Measurements from ENCODE around the gene ASB3.
"Not testable (repeated sequence)": the region's sequence is repeated elsewhere in the genome, so short reads cannot be mapped to it uniquely, and the experiment has no call there.

ASB3 gene

GRCh38 chr2:53826030-53826410 is 39.3 kb upstream of the ASB3 start:
- H3K36me3 ChIP-seq (ENCODE audit: insufficient read depth, low read length), result no peaks in the 10 kb centered on the region
- H4K20me1 ChIP-seq (ENCODE audit: insufficient read depth, low read length), result no peaks in the 10 kb centered on the region
- no peaks in the 10 kb centered on the region for H3K27me3 ChIP-seq (ENCODE audit: insufficient read depth, low read length)
- H3F3A ChIP-seq (ENCODE audit: insufficient read depth, low read length), result no peaks in the 10 kb centered on the region
- H2AFZ ChIP-seq (ENCODE audit: low read length), result no peak overlapping the region
- no peaks in the 10 kb centered on the region for H3K9me2 ChIP-seq (ENCODE audit: low read depth, low read length)
- no peak for TF ChIP-seq EZH2 (IDR thresholded peaks at IDR 0.05; ENCODE audit: borderline replicate concordance, low read length)
- TF ChIP-seq, protein P1, sequence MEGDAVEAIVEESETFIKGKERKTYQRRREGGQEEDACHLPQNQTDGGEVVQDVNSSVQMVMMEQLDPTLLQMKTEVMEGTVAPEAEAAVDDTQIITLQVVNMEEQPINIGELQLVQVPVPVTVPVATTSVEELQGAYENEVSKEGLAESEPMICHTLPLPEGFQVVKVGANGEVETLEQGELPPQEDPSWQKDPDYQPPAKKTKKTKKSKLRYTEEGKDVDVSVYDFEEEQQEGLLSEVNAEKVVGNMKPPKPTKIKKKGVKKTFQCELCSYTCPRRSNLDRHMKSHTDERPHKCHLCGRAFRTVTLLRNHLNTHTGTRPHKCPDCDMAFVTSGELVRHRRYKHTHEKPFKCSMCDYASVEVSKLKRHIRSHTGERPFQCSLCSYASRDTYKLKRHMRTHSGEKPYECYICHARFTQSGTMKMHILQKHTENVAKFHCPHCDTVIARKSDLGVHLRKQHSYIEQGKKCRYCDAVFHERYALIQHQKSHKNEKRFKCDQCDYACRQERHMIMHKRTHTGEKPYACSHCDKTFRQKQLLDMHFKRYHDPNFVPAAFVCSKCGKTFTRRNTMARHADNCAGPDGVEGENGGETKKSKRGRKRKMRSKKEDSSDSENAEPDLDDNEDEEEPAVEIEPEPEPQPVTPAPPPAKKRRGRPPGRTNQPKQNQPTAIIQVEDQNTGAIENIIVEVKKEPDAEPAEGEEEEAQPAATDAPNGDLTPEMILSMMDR (IDR thresholded peaks at IDR 0.05; ENCODE audit: low read length), result no peak
- H3K79me2 ChIP-seq (ENCODE audit: insufficient read depth, low read length), result no peaks in the 10 kb centered on the region
- H3K4me1 ChIP-seq (ENCODE audit: insufficient read depth, low read length, severe bottlenecking), result no peaks in the 10 kb centered on the region
- no peaks in the 10 kb centered on the region for H3K9me3 ChIP-seq (ENCODE audit: low read length)
- no peak overlapping the region for H3K9ac ChIP-seq (ENCODE audit: low read length)
- H3K4me2 ChIP-seq (ENCODE audit: low read length), result no peak overlapping the region
- H3K27ac ChIP-seq (ENCODE audit: low read depth, low read length, poor library complexity, severe bottlenecking), result no peak overlapping the region
- no peak overlapping the region for H3K4me3 ChIP-seq (ENCODE audit: low read depth, low read length, poor library complexity, severe bottlenecking)

- not testable (repeated sequence) for H3F3A ChIP-seq (ENCODE audit: insufficient read depth, low read length); H3K4me2 ChIP-seq (ENCODE audit: low read length); H2AFZ ChIP-seq (ENCODE audit: low read length); H3K9ac ChIP-seq (ENCODE audit: low read length); H3K79me2 ChIP-seq (ENCODE audit: insufficient read depth, low read length); H3K27me3 ChIP-seq (ENCODE audit: insufficient read depth, low read length); H3K9me3 ChIP-seq (ENCODE audit: low read length); H3K9me2 ChIP-seq (ENCODE audit: low read depth, low read length); H3K36me3 ChIP-seq (ENCODE audit: insufficient read depth, low read length); H3K4me3 ChIP-seq (ENCODE audit: low read depth, low read length, poor library complexity, severe bottlenecking); H4K20me1 ChIP-seq (ENCODE audit: insufficient read depth, low read length); H3K4me1 ChIP-seq (ENCODE audit: insufficient read depth, low read length, severe bottlenecking); H3K27ac ChIP-seq (ENCODE audit: low read depth, low read length, poor library complexity, severe bottlenecking)
- TF ChIP-seq, protein P1 (IDR thresholded peaks at IDR 0.05; ENCODE audit: low read length), result peak; percentile 33; the same call in 1 of the 2 replicates
Observed at GRCh38 chr2:53823639-53824038, 36.9 kb upstream of the ASB3 start.

GRCh38 chr2:53821810-53822209 is 35.1 kb upstream of the ASB3 start:
- H3K4me2 ChIP-seq (ENCODE audit: low read length), result no peak overlapping the region
- no peaks in the 10 kb centered on the region for H3K9me2 ChIP-seq (ENCODE audit: low read depth, low read length)
- TF ChIP-seq, protein P1 (IDR thresholded peaks at IDR 0.05; ENCODE audit: low read length), result no peak
- no peak for TF ChIP-seq EZH2 (IDR thresholded peaks at IDR 0.05; ENCODE audit: borderline replicate concordance, low read length)
- H3K79me2 ChIP-seq (ENCODE audit: insufficient read depth, low read length), result no peaks in the 10 kb centered on the region
- H3K9ac ChIP-seq (ENCODE audit: low read length), result no peak overlapping the region
- no peaks in the 10 kb centered on the region for H3K4me1 ChIP-seq (ENCODE audit: insufficient read depth, low read length, severe bottlenecking)
- no peaks in the 10 kb centered on the region for H3K9me3 ChIP-seq (ENCODE audit: low read length)
- no peaks in the 10 kb centered on the region for H3K27me3 ChIP-seq (ENCODE audit: insufficient read depth, low read length)
- no peak overlapping the region for H3K27ac ChIP-seq (ENCODE audit: low read depth, low read length, poor library complexity, severe bottlenecking)
- peaks cover 15% of the 10 kb centered on the region for H3K36me3 ChIP-seq (ENCODE audit: insufficient read depth, low read length)
- H4K20me1 ChIP-seq (ENCODE audit: insufficient read depth, low read length), result no peaks in the 10 kb centered on the region
- no peaks in the 10 kb centered on the region for H3F3A ChIP-seq (ENCODE audit: insufficient read depth, low read length)
- no peak overlapping the region for H2AFZ ChIP-seq (ENCODE audit: low read length)
- H3K4me3 ChIP-seq (ENCODE audit: low read depth, low read length, poor library complexity, severe bottlenecking), result no peak overlapping the region
